Stimulated activated CD8-positive, alpha-beta memory T cell treated with anti-CD3 and anti-CD28 coated beads, Interleukin-4, amount 100 ng/mL, for 24 hours (primary cell): ENCODE data around the gene BBX.

Experiments used
- DNase-seq: peaks from one replicate; pipeline ENCODE4 v3.0.0-alpha.2; 2020; ENCODE audit warnings: low read depth

BBX gene

GRCh38 chr3:107845380-107846278 is 322.9 kb downstream of the BBX start:
- no peak for DNase-seq

DNA sequence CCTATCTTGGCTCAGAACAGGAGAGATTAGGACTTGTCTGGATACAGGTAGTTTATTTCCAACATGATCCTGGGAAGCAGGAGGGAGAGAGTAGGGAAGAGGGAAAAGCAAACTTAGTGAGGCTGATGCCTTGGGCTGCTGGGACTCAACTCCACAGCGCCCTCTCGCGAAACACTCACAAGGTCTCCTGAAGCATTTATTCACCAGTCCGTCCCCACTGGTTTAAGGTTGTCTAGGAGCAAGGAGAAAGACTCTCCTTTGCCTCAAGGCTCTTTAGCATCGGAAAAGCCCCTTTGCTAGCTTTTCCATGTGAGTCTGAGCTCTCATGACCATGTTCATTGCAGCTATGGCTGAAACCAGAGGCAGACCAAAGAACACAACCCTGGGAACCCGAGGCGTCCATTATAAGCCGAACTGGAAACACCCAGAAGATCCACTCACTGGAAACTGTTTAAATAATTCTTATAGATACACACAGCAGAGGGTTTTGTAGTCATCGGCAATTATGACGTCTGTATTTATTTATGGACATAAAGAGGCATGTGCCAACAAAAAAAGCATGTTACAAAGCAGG is 323.6 kb downstream of the BBX start:
- DNase-seq = no peak

- DNase-seq = no peak
Measured at GRCh38 chr3:107847791-107848190, 325.0 kb downstream of the BBX start.

GRCh38 chr3:107848351-107848915 is 325.7 kb downstream of the BBX start:
- DNase-seq = no peak

- DNase-seq = no peak
Measured at GRCh38 chr3:107850681-107851080, 327.9 kb downstream of the BBX start.

DNA sequence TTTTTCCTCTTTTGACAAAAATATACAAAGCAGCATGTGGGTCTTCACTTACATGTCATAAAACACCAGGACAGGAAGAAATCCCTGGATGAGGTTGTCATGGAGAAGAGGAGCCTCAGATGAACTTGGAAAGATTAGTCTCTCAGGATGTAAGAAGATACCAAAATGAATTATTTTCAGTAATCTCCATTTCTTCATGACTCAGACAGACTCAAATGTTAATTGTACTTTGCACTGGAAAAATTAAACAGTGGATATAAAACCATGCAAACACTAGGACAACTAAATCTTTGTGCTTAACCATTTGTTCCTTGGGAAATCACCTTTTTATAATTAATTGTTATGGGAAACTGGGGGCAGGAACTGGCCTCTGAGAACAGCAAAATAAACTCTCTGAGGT is 331.1 kb downstream of the BBX start:
- DNase-seq = no peak

- no peak for DNase-seq
Measured at GRCh38 chr3:107854733-107855132, 332.0 kb downstream of the BBX start.

DNA sequence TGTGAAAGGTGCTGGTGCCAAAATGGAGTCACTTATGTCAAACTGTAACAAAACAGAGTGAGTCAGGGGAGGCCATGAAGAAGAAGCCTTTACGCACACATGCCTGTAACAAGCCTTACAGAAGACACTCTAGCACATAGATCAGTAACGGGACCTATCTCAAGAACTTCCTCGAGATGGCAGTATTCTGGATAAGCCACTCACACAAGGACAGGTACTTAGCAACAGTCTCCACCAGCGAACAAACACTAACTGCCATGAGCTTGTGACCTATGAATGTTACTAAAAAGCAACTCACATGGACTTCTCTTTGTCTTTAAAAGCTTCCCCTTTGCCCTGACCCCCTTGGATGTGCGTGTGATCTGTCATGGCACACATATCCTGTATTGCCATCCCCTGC is 332.9 kb downstream of the BBX start:
- no peak for DNase-seq

GRCh38 chr3:107857854-107858253 is 335.1 kb downstream of the BBX start:
- DNase-seq = no peak

- DNase-seq = no peak
Measured at GRCh38 chr3:107858876-107859275, 336.1 kb downstream of the BBX start.
